HepG2 (cell line): ENCODE results near the gene HMBS. TPM values are rescaled to one million over a fixed set of nuclear protein-coding genes. Genes with fewer than 3 reads are reported as not detected.

Experiments used
- ASH2L ChIP-seq: fragments of 300-600, 200-600 bp; sonication (generic); IDR thresholded peaks from 2 replicates; pipeline ENCODE4 v1.7.0; 2017; ENCODE audit warnings: low read depth, mild to moderate bottlenecking, moderate library complexity, mixed read lengths, low read length; ENCODE audit not compliant: insufficient read length
- CENPX ChIP-seq: sonication (generic); formaldehyde crosslinking; IDR thresholded peaks from 2 replicates; pipeline ENCODE4 v1.9.0; 2021; ENCODE audit warnings: mild to moderate bottlenecking, missing genetic modification reagents, moderate library complexity
- CREM ChIP-seq, 2 experiments: sonication (generic) in 1 of 2; formaldehyde crosslinking in 1 of 2; IDR thresholded peaks; 2 replicates each; pipeline versions ENCODE4 v1.4.0 to v1.6.1; 2016 to 2020; ENCODE audit warnings: antibody characterized with exemption in 1 of 2, mild to moderate bottlenecking in 1 of 2, missing genetic modification reagents in 1 of 2
- ETV6 ChIP-seq: sonication (generic); formaldehyde crosslinking; conservative IDR thresholded peaks from 2 replicates; pipeline ENCODE4 v1.4.0; 2020; ENCODE audit warnings: missing genetic modification reagents
- GABPA ChIP-seq, 2 experiments: IDR thresholded peaks; 2 replicates each; pipeline ENCODE4 v1.6.1; 2011 to 2016; ENCODE audit warnings: low read depth in 2 of 2, low read length in 1 of 2, missing biosample characterization in 1 of 2, missing genetic modification characterization in 1 of 2
- GMEB1 ChIP-seq: sonication (generic); formaldehyde crosslinking; IDR thresholded peaks from 2 replicates; pipeline ENCODE4 v1.5.1; 2020; ENCODE audit warnings: missing genetic modification reagents, mild to moderate bottlenecking, borderline replicate concordance
- HMGXB3 ChIP-seq: sonication (generic); formaldehyde crosslinking; IDR thresholded peaks from 2 replicates; pipeline ENCODE4 v1.4.0; 2020; ENCODE audit warnings: missing genetic modification reagents, borderline replicate concordance
- NFAT5 ChIP-seq: sonication (generic); formaldehyde crosslinking; IDR thresholded peaks from 2 replicates; pipeline ENCODE4 v1.4.0; 2020; ENCODE audit warnings: missing genetic modification reagents
- NRL ChIP-seq: sonication (generic); formaldehyde crosslinking; IDR thresholded peaks from 2 replicates; pipeline ENCODE4 v1.5.0; 2020; ENCODE audit warnings: missing genetic modification reagents, mild to moderate bottlenecking, moderate library complexity, borderline replicate concordance
- PHF5A ChIP-seq: IDR thresholded peaks from one replicate; pipeline ENCODE4 v1.6.1; 2018; ENCODE audit warnings: low read depth, missing genetic modification reagents; ENCODE audit not compliant: unreplicated experiment
- PRPF4 ChIP-seq: fragments of 200-400 bp; formaldehyde crosslinking; IDR thresholded peaks from 2 replicates; pipeline ENCODE4 v1.6.1; 2016; ENCODE audit warnings: low read length, low read depth; ENCODE audit not compliant: poor library complexity, severe bottlenecking
- ZNF761 ChIP-seq: sonication (generic); formaldehyde crosslinking; conservative IDR thresholded peaks from 2 replicates; pipeline ENCODE4 v1.4.0; 2020; ENCODE audit warnings: mild to moderate bottlenecking, missing genetic modification reagents
- polyA plus RNA-seq, 8 experiments: library from polyadenylated mRNA; depleted of rRNA in 3 of 8; stranded (reverse) in 7 of 8; unstranded in 1 of 8; fragments of >200 nt; fragmentation: Illumina TruSeq in 4 of 8; extraction: Trizol in 4 of 8; gene quantifications; 2 replicates each; pipeline versions ENCODE4 v1.2.1 to v1.2.3, GENCODE V29; 2011 to 2016; ENCODE audit warnings: low read depth in 4 of 8, missing spikeins in 1 of 8, mixed read lengths in 1 of 8; ENCODE audit not compliant: insufficient read depth in 1 of 8
- total RNA-seq, 5 experiments: library from RNA; depleted of rRNA; stranded (reverse); fragments of >200 nt; fragmentation: Illumina TruSeq; extraction: Trizol; gene quantifications; 2 replicates each; pipeline ENCODE4 v1.2.3, GENCODE V29; 2016; ENCODE audit warnings: low read depth in 1 of 5
- TF ChIP-seq, protein P1 (sequence below): sonication (generic); formaldehyde crosslinking; IDR thresholded peaks from 2 replicates; pipeline ENCODE4 v1.5.0; 2020; ENCODE audit warnings: missing genetic modification reagents, mild to moderate bottlenecking, borderline replicate concordance
- TF ChIP-seq, protein P2 (sequence below): sonication (generic); formaldehyde crosslinking; IDR thresholded peaks from 2 replicates; pipeline ENCODE4 v1.8.1; 2023; ENCODE audit warnings: mild to moderate bottlenecking, missing genetic modification reagents, borderline replicate concordance

HMBS gene
- total and polyA plus RNA-seq, 2 of the 13 experiments (the other 11 are each of a cell fraction or from before 2014, with no cell fraction given): 9.4 to 46.9 TPM

GRCh38 chr11:119057000-119057769 is 27.5 kb upstream of the HMBS start, which contains the start of gene HYOU1 (continued):
- TF ChIP-seq GABPA (IDR thresholded peaks at IDR 0.05; ENCODE audit: low read depth, low read length): peak; percentile 56
- TF ChIP-seq GABPA (CRISPR knock-in tag; IDR thresholded peaks at IDR 0.05; ENCODE audit: low read depth): peak; percentile 85
- TF ChIP-seq NRL (CRISPR knock-in tag): no peak
- TF ChIP-seq, protein P1, sequence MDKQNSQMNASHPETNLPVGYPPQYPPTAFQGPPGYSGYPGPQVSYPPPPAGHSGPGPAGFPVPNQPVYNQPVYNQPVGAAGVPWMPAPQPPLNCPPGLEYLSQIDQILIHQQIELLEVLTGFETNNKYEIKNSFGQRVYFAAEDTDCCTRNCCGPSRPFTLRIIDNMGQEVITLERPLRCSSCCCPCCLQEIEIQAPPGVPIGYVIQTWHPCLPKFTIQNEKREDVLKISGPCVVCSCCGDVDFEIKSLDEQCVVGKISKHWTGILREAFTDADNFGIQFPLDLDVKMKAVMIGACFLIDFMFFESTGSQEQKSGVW (CRISPR knock-in tag): no peak
- no peak for TF ChIP-seq CENPX (CRISPR knock-in tag)
- no peak; the same call in 1 of the 2 replicates for TF ChIP-seq ZNF761
- TF ChIP-seq NFAT5: no peak
- TF ChIP-seq ETV6 (CRISPR knock-in tag): no peak
- TF ChIP-seq ASH2L: peak; percentile 56
- TF ChIP-seq, protein P2, sequence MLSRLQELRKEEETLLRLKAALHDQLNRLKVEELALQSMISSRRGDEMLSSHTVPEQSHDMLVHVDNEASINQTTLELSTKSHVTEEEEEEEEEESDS (CRISPR knock-in tag): no peak
- TF ChIP-seq PRPF4: no peak
- TF ChIP-seq GMEB1 (CRISPR knock-in tag): peak; percentile 82
- no peak for TF ChIP-seq PHF5A
- peak; percentile 57; the same call in 1 of the 2 replicates for TF ChIP-seq CREM (IDR thresholded peaks at IDR 0.05)
- no peak for TF ChIP-seq CREM (CRISPR knock-in tag; IDR thresholded peaks at IDR 0.05)
- no peak for TF ChIP-seq HMGXB3 (CRISPR knock-in tag)
